GM12878 (cell line): ENCODE data around the gene RFX5. TPM values are rescaled to one million over a fixed set of nuclear protein-coding genes. Genes with fewer than 3 reads are reported as not detected.

Source experiments
- ATAC-seq: fragments of 200-7000 bp; cut with Tn5 transposase; 3 replicates; pipeline ENCODE4 v1.9.1; 2020; ENCODE audit warnings: mild to moderate bottlenecking, moderate library complexity
- BruUV-seq: library from RNA; stranded (reverse); fragments of 400-500 nt; replicated peaks from 2 replicates; lab custom pipeline; 2021; lab: Mats Ljungman, UMichigan
- CTCF ChIA-PET: fragments of 300-600 bp; sonication (Branson Sonifier 250); formaldehyde crosslinking; extraction: SDS; loops from one replicate; lab custom pipeline; 2021; ENCODE audit warnings: inconsistent platforms; lab: Yijun Ruan, JAX
- POLR2A ChIA-PET: fragments of 350-600 bp; formaldehyde crosslinking; extraction: SDS; loops from one replicate; lab custom pipeline; 2021; ENCODE audit warnings: inconsistent platforms; lab: Charles Lee
- RAD21 ChIA-PET: fragments of 300-600 bp; sonication (Branson Sonifier 250); formaldehyde crosslinking; loops from one replicate; lab custom pipeline; 2023; ENCODE audit warnings: antibody characterized with exemption; ENCODE audit not compliant: unreplicated experiment; lab: Charles Lee
- SMC1A ChIA-PET: fragments of 300-600 bp; sonication (Branson Sonifier 250); formaldehyde crosslinking; loops from one replicate; lab custom pipeline; 2023; ENCODE audit not compliant: unreplicated experiment, uncharacterized antibody; lab: Charles Lee
- DNase-seq: peaks from one replicate; pipeline ENCODE4 v3.0.0-alpha.2; 2011; ENCODE audit warnings: low read depth, low spot score
- FAIRE-seq: peaks from 3 replicates; lab custom pipeline; 2011; peaks lifted over from hg19 to GRCh38; lab: Jason Lieb, UNC
- H2AFZ ChIP-seq: 2 replicates; pipeline ENCODE4 v1.6.0; 2011; ENCODE audit warnings: low read depth, low read length, control low read depth; ENCODE audit not compliant: control insufficient read depth
- H3K27ac ChIP-seq: 2 replicates; pipeline ENCODE4 v1.5.1; 2011; ENCODE audit warnings: control low read depth; ENCODE audit not compliant: control insufficient read depth, insufficient read depth
- H3K27me3 ChIP-seq, 2 experiments: replicated peaks in 1 of 2; 2 replicates each; pipeline versions ENCODE4 v1.6.0 to v1.6.1; 2011; ENCODE audit warnings: low read length in 1 of 2; ENCODE audit not compliant: control insufficient read depth in 2 of 2, insufficient read depth in 2 of 2
- H3K36me3 ChIP-seq, 2 experiments: 2 replicates each; pipeline ENCODE4 v1.5.1; 2011; ENCODE audit warnings: low read length in 1 of 2; ENCODE audit not compliant: control insufficient read depth in 2 of 2, insufficient read depth in 2 of 2
- H3K4me1 ChIP-seq: 2 replicates; pipeline ENCODE4 v1.6.1; 2011; ENCODE audit warnings: mild to moderate bottlenecking, low read length, moderate library complexity, mixed read lengths; ENCODE audit not compliant: control insufficient read depth, insufficient read depth
- H3K4me2 ChIP-seq: 2 replicates; pipeline ENCODE4 v1.6.0; 2011; ENCODE audit warnings: control low read depth; ENCODE audit not compliant: control insufficient read depth, insufficient read depth
- H3K4me3 ChIP-seq: fragments of 200-600 bp; sonication (generic); 2 replicates; pipeline ENCODE4 v1.5.1; 2016
- H3K79me2 ChIP-seq: 2 replicates; pipeline ENCODE4 v1.6.0; 2011; ENCODE audit warnings: low read length; ENCODE audit not compliant: control insufficient read depth, insufficient read depth
- H3K9ac ChIP-seq: 2 replicates; pipeline ENCODE4 v1.8.0; 2011; ENCODE audit warnings: low read length, control low read depth, mixed read lengths; ENCODE audit not compliant: control insufficient read depth, insufficient read depth
- H3K9me3 ChIP-seq: replicated peaks from 3 replicates; pipeline ENCODE4 v1.5.1; 2011; ENCODE audit warnings: mild to moderate bottlenecking, low read length; ENCODE audit not compliant: control insufficient read depth, insufficient read depth
- H4K20me1 ChIP-seq: 2 replicates; pipeline ENCODE4 v1.6.0; 2011; ENCODE audit not compliant: control insufficient read depth, insufficient read depth
- BRCA1 ChIP-seq: IDR thresholded peaks from 2 replicates; pipeline ENCODE4 v1.6.1; 2011; ENCODE audit warnings: low read depth, low read length, improper control_type of control experiment
- CBX3 ChIP-seq: fragments of 200-600 bp; sonication (generic); IDR thresholded peaks from 2 replicates; pipeline ENCODE4 v1.6.1; 2016; ENCODE audit warnings: low read depth, borderline replicate concordance
- EED ChIP-seq: sonication (generic); IDR thresholded peaks from 2 replicates; pipeline ENCODE4 v1.6.1; 2016; ENCODE audit warnings: antibody characterized with exemption, low read depth
- EZH2 ChIP-seq: IDR thresholded peaks from 2 replicates; pipeline ENCODE4 v1.6.1; 2012; ENCODE audit warnings: low read depth, mild to moderate bottlenecking, control low read depth, inconsistent platforms, low read length, borderline replicate concordance; ENCODE audit not compliant: control insufficient read depth
- FOXK2 ChIP-seq: fragments of 450-650 bp; IDR thresholded peaks from 2 replicates; pipeline ENCODE4 v1.6.1; 2017; ENCODE audit warnings: mild to moderate bottlenecking, moderate library complexity
- KAT2A ChIP-seq: conservative IDR thresholded peaks from 2 replicates; pipeline ENCODE4 v1.6.1; 2011; ENCODE audit warnings: low read depth, low read length; ENCODE audit not compliant: control insufficient read depth
- RCOR1 ChIP-seq: conservative IDR thresholded peaks from 2 replicates; pipeline ENCODE4 v1.6.1; 2012; ENCODE audit warnings: low read depth, low read length, improper control_type of control experiment
- RFX5 ChIP-seq: IDR thresholded peaks from 2 replicates; pipeline ENCODE4 v1.6.1; 2011; ENCODE audit warnings: low read depth, low read length, improper control_type of control experiment
- SMAD5 ChIP-seq: IDR thresholded peaks from 2 replicates; pipeline ENCODE4 v1.6.1; 2016; ENCODE audit warnings: antibody characterized with exemption, low read depth
- SMARCA5 ChIP-seq: fragments of 450-650 bp; IDR thresholded peaks from 2 replicates; pipeline ENCODE4 v1.6.1; 2017; ENCODE audit warnings: mild to moderate bottlenecking
- SPI1 ChIP-seq: IDR thresholded peaks from 2 replicates; pipeline ENCODE4 v1.6.1; 2011; ENCODE audit warnings: low read depth, mild to moderate bottlenecking, low read length, moderate library complexity, borderline replicate concordance; ENCODE audit not compliant: insufficient read depth
- SREBF1 ChIP-seq: IDR thresholded peaks from 2 replicates; pipeline ENCODE4 v1.6.1; 2012; ENCODE audit warnings: mild to moderate bottlenecking, low read length
- STAT3 ChIP-seq: IDR thresholded peaks from 2 replicates; pipeline ENCODE4 v1.6.1; 2011; ENCODE audit warnings: low read depth, low read length, improper control_type of control experiment
- TAF1 ChIP-seq: IDR thresholded peaks from 2 replicates; pipeline ENCODE4 v1.6.1; 2011; ENCODE audit warnings: mild to moderate bottlenecking, low read depth, low read length, borderline replicate concordance
- WRNIP1 ChIP-seq: IDR thresholded peaks from 2 replicates; pipeline ENCODE4 v1.6.1; 2011; ENCODE audit warnings: low read depth, low read length, improper control_type of control experiment, borderline replicate concordance
- ZNF217 ChIP-seq: fragments of 450-650 bp; IDR thresholded peaks from 2 replicates; pipeline ENCODE4 v1.6.1; 2017; ENCODE audit warnings: antibody characterized with exemption, mild to moderate bottlenecking
- ZSCAN29 ChIP-seq: fragments of 450-650 bp; IDR thresholded peaks from 2 replicates; pipeline ENCODE4 v1.6.1; 2017; ENCODE audit warnings: mild to moderate bottlenecking, moderate library complexity
- in situ Hi-C: fragments of 300-500 bp; cut with MboI; formaldehyde crosslinking; loops from 9 replicates; pipeline ENCODE4 v1.14.3; 2018; ENCODE audit warnings: mixed read lengths
- intact Hi-C: fragments of 100-400 bp; cut with micrococcal nuclease; formaldehyde crosslinking; loops from one replicate; pipeline ENCODE4 v1.14.2; 2022; ENCODE audit not compliant: unreplicated experiment
- polyA plus RNA-seq, 11 experiments: library from polyadenylated mRNA; depleted of rRNA in 4 of 11; unstranded in 6 of 11; stranded (reverse) in 5 of 11; fragments of >200 nt; fragmentation: Nextera tagmentation in 4 of 11; fragmentation: Illumina TruSeq in 1 of 11; extraction: Ambion mirVana in 4 of 11; extraction: Trizol in 1 of 11; gene quantifications; 1 replicate in 1 of 11; 2 replicates in 10 of 11; pipeline versions ENCODE4 v1.2.1 to v1.2.3, GENCODE V29; 2011 to 2016; ENCODE audit warnings: inconsistent platforms in 2 of 11, missing spikeins in 2 of 11, low read depth in 1 of 11
- total RNA-seq, 4 experiments: library from RNA; depleted of rRNA in 3 of 4; stranded (reverse); fragments of >200 nt in 3 of 4; fragmentation: Illumina TruSeq in 1 of 4; extraction: Trizol in 1 of 4; gene quantifications; 2 replicates each; pipeline versions ENCODE4 v1.2.1 to v1.2.3, GENCODE V29; 2013 to 2021
- TF ChIP-seq, protein P1 (sequence below): IDR thresholded peaks from 2 replicates; pipeline ENCODE4 v1.6.1; 2011; ENCODE audit warnings: mild to moderate bottlenecking, low read depth, low read length, moderate library complexity; ENCODE audit not compliant: insufficient replicate concordance
- TF ChIP-seq, protein P2 (sequence below): fragments of 450-650 bp; formaldehyde crosslinking; IDR thresholded peaks from 2 replicates; pipeline ENCODE4 v1.4.0; 2020; ENCODE audit warnings: mild to moderate bottlenecking, moderate library complexity

Gene RFX5
- total and polyA plus RNA-seq, 10 of the 15 experiments (the other 5 are each of a cell fraction or from before 2014, with no cell fraction given), result 14.1 to 198 (median 124) TPM

DNA sequence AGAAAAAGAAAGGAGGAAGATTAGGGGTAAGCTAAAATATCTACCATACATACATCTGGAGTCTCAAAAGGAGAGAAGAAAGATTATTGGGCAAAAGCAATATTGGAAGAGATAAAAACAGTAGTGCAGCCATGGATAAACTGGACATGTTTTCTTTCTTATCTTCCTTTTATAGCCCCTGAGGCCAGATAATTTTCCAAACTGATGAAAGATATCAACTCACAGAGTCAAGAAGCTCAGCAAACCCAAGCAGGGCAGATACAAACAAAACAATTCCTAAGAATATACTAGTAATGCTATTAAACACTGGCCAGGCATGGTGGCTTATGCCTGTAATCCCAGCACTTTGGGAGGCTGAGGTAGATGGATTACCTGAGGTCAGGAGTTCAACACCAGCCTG, 46.5 kb upstream of the RFX5 start:
- DNase-seq (no peak), ATAC-seq (no peak), FAIRE-seq (no peak)
- Histone ChIP-seq H3K4me3 (no peak overlapping the region), H3K4me1 (no peaks in the 10 kb centered on the region; the same call in 1 of the 2 replicates), H2AFZ (no peak overlapping the region), H3K4me2 (no peak overlapping the region), H3K79me2 (no peaks in the 10 kb centered on the region), H3K36me3 (no peaks in the 10 kb centered on the region), H4K20me1 (no peaks in the 10 kb centered on the region), H3K27me3 (no peaks in the 10 kb centered on the region), H3K9me3 (no peaks in the 10 kb centered on the region), H3K9ac (no peak overlapping the region), H3K27ac (no peak overlapping the region)
- intact Hi-C loops (no loop called here), in situ Hi-C loops (no loop called here)
- ChIA-PET CTCF (interaction anchor here (0.8 to 4.2 kb wide), 3 partner anchors 14 to 93 kb away, joined by 3 to 21 read pairs (median 4); no protein-coding TSS in a partner anchor), RAD21 (no interaction called here), SMC1A (interaction anchor here (1.5 kb wide), 1 partner anchor 11 kb away, joined by 3 read pairs; no protein-coding TSS in a partner anchor), POLR2A (no interaction called here)
- no peak for TF ChIP-seq KAT2A
- no peak for TF ChIP-seq BRCA1
- no peak for TF ChIP-seq WRNIP1
- no peak for TF ChIP-seq STAT3
- TF ChIP-seq SMAD5, result no peak
- TF ChIP-seq TAF1, result no peak
- no peak for TF ChIP-seq RFX5
- no peak for TF ChIP-seq RCOR1
- no peak for TF ChIP-seq ZSCAN29
- no peak for TF ChIP-seq EED
- TF ChIP-seq SREBF1, result no peak
- TF ChIP-seq SPI1, result no peak
- TF ChIP-seq, protein P1, sequence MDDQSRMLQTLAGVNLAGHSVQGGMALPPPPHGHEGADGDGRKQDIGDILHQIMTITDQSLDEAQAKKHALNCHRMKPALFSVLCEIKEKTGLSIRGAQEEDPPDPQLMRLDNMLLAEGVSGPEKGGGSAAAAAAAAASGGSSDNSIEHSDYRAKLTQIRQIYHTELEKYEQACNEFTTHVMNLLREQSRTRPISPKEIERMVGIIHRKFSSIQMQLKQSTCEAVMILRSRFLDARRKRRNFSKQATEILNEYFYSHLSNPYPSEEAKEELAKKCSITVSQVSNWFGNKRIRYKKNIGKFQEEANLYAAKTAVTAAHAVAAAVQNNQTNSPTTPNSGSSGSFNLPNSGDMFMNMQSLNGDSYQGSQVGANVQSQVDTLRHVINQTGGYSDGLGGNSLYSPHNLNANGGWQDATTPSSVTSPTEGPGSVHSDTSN, result no peak
- TF ChIP-seq SMARCA5, result no peak
- TF ChIP-seq FOXK2, result no peak
- no peak for TF ChIP-seq CBX3
- no peak for TF ChIP-seq EZH2
- TF ChIP-seq ZNF217, result no peak
- TF ChIP-seq, protein P2, sequence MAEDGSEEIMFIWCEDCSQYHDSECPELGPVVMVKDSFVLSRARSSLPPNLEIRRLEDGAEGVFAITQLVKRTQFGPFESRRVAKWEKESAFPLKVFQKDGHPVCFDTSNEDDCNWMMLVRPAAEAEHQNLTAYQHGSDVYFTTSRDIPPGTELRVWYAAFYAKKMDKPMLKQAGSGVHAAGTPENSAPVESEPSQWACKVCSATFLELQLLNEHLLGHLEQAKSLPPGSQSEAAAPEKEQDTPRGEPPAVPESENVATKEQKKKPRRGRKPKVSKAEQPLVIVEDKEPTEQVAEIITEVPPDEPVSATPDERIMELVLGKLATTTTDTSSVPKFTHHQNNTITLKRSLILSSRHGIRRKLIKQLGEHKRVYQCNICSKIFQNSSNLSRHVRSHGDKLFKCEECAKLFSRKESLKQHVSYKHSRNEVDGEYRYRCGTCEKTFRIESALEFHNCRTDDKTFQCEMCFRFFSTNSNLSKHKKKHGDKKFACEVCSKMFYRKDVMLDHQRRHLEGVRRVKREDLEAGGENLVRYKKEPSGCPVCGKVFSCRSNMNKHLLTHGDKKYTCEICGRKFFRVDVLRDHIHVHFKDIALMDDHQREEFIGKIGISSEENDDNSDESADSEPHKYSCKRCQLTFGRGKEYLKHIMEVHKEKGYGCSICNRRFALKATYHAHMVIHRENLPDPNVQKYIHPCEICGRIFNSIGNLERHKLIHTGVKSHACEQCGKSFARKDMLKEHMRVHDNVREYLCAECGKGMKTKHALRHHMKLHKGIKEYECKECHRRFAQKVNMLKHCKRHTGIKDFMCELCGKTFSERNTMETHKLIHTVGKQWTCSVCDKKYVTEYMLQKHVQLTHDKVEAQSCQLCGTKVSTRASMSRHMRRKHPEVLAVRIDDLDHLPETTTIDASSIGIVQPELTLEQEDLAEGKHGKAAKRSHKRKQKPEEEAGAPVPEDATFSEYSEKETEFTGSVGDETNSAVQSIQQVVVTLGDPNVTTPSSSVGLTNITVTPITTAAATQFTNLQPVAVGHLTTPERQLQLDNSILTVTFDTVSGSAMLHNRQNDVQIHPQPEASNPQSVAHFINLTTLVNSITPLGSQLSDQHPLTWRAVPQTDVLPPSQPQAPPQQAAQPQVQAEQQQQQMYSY (CRISPR knock-in tag), result no peak
- no TSS peak for BruUV-seq
